Measurements from ENCODE around the gene ZNF177.

GRCh38 chr19:9427941-9428340, 65.1 kb downstream of the ZNF177 start:
- TF ChIP-seq CTCF (conservative IDR thresholded peaks at IDR 0.05; ENCODE audit: low read length) (no peak), EZH2phosphoT487 (IDR thresholded peaks at IDR 0.05; ENCODE audit: borderline replicate concordance) (no peak)
